Measurements from ENCODE around the gene OS9. TPM values are rescaled to one million over a fixed set of nuclear protein-coding genes. Genes with fewer than 3 reads are reported as not detected.

OS9 gene
- total and polyA plus RNA-seq, 2 of the 4 experiments (the other 2 are of a cell fraction): 159 to 272 TPM

DNA sequence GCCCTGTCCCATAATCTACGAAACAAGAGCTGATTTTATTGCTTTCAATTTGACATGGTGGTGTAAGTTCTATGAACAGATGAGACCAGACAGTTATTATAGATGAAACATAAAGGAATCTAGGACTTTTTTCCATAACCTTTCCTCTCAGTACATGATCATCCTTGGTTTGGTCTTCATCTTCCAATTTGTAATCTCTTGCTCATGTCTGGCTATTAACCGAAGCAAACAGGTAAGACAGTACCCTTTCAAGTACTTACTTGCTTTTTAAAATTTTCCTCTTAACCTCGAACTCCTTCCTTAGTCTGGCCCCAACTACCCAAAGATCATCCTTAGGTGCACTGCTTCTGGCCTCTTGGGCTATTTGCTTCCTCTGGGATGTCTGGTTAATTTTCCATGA, 52.1 kb downstream of the OS9 start:
- Histone ChIP-seq H3K23ac (ENCODE audit: low read depth, low read length) (no peak overlapping the region), H2BK120ac (ENCODE audit: low read depth, low read length) (no peak overlapping the region), H3K4ac (ENCODE audit: low read depth, low read length) (peak overlapping the region; percentile 100), H3K56ac (ENCODE audit: extremely low read depth, insufficient read depth, low read length) (no peak overlapping the region), H4K91ac (ENCODE audit: insufficient read depth, low read depth, low read length) (no peak overlapping the region; the same call in 1 of the 2 replicates), H3K9ac (ENCODE audit: low read depth, low read length) (no peak overlapping the region), H3K18ac (ENCODE audit: low read depth, low read length) (no peak overlapping the region), H4K20me1 (ENCODE audit: insufficient read depth, low read length) (0 out of 2 replicates have a peak, but pooled peaks cover 7% of the 10 kb centered on the region), H3K4me3 (ENCODE audit: insufficient read depth, low read depth, low read length) (peak overlapping the region; percentile 69; the same call in 1 of the 2 replicates), H2BK15ac (ENCODE audit: low read depth, low read length) (no peak overlapping the region), H4K5ac (ENCODE audit: low read depth, low read length) (peak overlapping the region; percentile 80; the same call in 1 of the 2 replicates), H2AK5ac (ENCODE audit: low read depth, low read length) (peak overlapping the region; percentile 98), H4K8ac (ENCODE audit: low read depth in 2 of 2, low read length in 2 of 2) (peak overlapping the region; percentile 74 to 100; a peak in 3 of 4 replicates), H3K79me1 (ENCODE audit: low read depth in 1 of 2, low read length in 2 of 2) (peaks cover 22 to 47% of the 10 kb centered on the region in 2 experiments; a peak in 3 of 4 replicates), H2AK9ac (replicated peaks; ENCODE audit: low read depth, low read length, poor library complexity) (peak overlapping the region; percentile 99), H3K4me1 (ENCODE audit: control insufficient read depth, insufficient read depth, low read length) (peaks cover 7% of the 10 kb centered on the region), H3K27me3 (ENCODE audit: control insufficient read depth, insufficient read depth, low read length) (peaks cover 12% of the 10 kb centered on the region), H2BK5ac (ENCODE audit: low read depth, low read length, poor library complexity, severe bottlenecking) (no peak overlapping the region), H2AFZ (replicated peaks; ENCODE audit: low read length, poor library complexity) (no peak overlapping the region), H3K9me3 (ENCODE audit: control insufficient read depth, insufficient read depth, low read length) (no peaks in the 10 kb centered on the region), H3K9me1 (ENCODE audit: insufficient read depth, low read length) (peaks cover 15% of the 10 kb centered on the region), H3K27ac (ENCODE audit: insufficient read depth, low read length) (peak overlapping the region; percentile 93; the same call in 1 of the 2 replicates), H3K36me3 (ENCODE audit: control insufficient read depth, insufficient read depth, low read length) (peaks cover 24% of the 10 kb centered on the region), H3K4me2 (ENCODE audit: low read depth, low read length) (peak overlapping the region; percentile 94), H3K14ac (replicated peaks; ENCODE audit: low read depth, low read length) (no peak overlapping the region), H2BK20ac (ENCODE audit: low read depth, low read length) (no peak overlapping the region)
- ChIA-PET CTCF (interaction anchor here (1.9 kb wide), 1 partner anchor 10 kb away, joined by 6 read pairs; no protein-coding TSS in a partner anchor), POLR2A (ENCODE audit: unreplicated experiment) (no interaction called here)
- DNase-seq (no peak), ATAC-seq (ENCODE audit: low read depth) (no peak)
- intact Hi-C loops (cut with micrococcal nuclease): no loop called here
- dilution Hi-C loops (cut with HindIII; ENCODE audit: low sequenced_read_pairs, unreplicated experiment): no loop called here
- TF ChIP-seq, protein P1, sequence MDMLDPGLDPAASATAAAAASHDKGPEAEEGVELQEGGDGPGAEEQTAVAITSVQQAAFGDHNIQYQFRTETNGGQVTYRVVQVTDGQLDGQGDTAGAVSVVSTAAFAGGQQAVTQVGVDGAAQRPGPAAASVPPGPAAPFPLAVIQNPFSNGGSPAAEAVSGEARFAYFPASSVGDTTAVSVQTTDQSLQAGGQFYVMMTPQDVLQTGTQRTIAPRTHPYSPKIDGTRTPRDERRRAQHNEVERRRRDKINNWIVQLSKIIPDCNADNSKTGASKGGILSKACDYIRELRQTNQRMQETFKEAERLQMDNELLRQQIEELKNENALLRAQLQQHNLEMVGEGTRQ (IDR thresholded peaks at IDR 0.05; ENCODE audit: low read depth, low read length): no peak
- TF ChIP-seq CEBPB (IDR thresholded peaks at IDR 0.05; ENCODE audit: low read depth, low read length) (no peak), RAD21 (IDR thresholded peaks at IDR 0.05; ENCODE audit: low read length) (no peak), FOS (IDR thresholded peaks at IDR 0.05; ENCODE audit: low read depth, low read length) (no peak), POLR2A (IDR thresholded peaks at IDR 0.05; ENCODE audit: low read depth, low read length) (no peak), SMC3 (IDR thresholded peaks at IDR 0.05; ENCODE audit: low read depth, low read length) (no peak), NFE2L2 (IDR thresholded peaks at IDR 0.05; ENCODE audit: low read depth, low read length) (no peak), BHLHE40 (IDR thresholded peaks at IDR 0.05; ENCODE audit: low read depth, low read length) (no peak), MXI1 (IDR thresholded peaks at IDR 0.05; ENCODE audit: borderline replicate concordance, low read depth, low read length) (no peak), CHD1 (IDR thresholded peaks at IDR 0.05; ENCODE audit: low read depth, low read length) (no peak), MAZ (IDR thresholded peaks at IDR 0.05; ENCODE audit: borderline replicate concordance, low read depth, low read length) (no peak)
- WGBS, 2 experiments (ENCODE audit: extremely low coverage in 2 of 2, insufficient read length in 1 of 2): 100% methylated on average over 1 of the region's 3 CpGs; no CpG with 5 or more reads in 1 of the 2 experiments
- no TSS peak for BruUV-seq (replicated peaks)
- in situ Hi-C loops (cut with MboI; ENCODE audit: low sequenced_read_pairs): no loop called here

Measured in IMR-90 (cell line).